Adrenal gland (tissue), 12 donors: ENCODE data around the gene GRN. TPM values are rescaled to one million over a fixed set of nuclear protein-coding genes. Genes with fewer than 3 reads are reported as not detected.

Source experiments
- DNase-seq, 7 donors: peaks; one replicate each; pipeline ENCODE4 v3.0.0-alpha.2; 2019 to 2020
- H3K27ac ChIP-seq, 5 donors: fragments of 200-600 bp; sonication (generic) in 4 of 5; 1 replicate in 3 of 5; 2 replicates in 2 of 5; pipeline versions ENCODE4 v1.5.1 to v1.8.0; 2016 to 2020; ENCODE audit warnings: mild to moderate bottlenecking in 1 of 5
- H3K27me3 ChIP-seq: fragments of 200-600 bp; 2 replicates; pipeline ENCODE4 v1.8.0; 2021
- H3K36me3 ChIP-seq, 2 donors: fragments of 200-600 bp; replicated peaks in 1 of 2; 1 replicate in 1 of 2; 2 replicates in 1 of 2; pipeline versions ENCODE4 v1.5.1 to v1.8.0; 2018 to 2022
- H3K4me1 ChIP-seq, 2 donors: fragments of 200-600 bp; replicated peaks in 1 of 2; 1 replicate in 1 of 2; 2 replicates in 1 of 2; pipeline versions ENCODE4 v1.5.1 to v1.8.0; 2018 to 2021
- H3K4me3 ChIP-seq, 4 donors: fragments of 200-600 bp; sonication (generic) in 3 of 4; one replicate each; pipeline ENCODE4 v1.5.1; 2016 to 2018
- H3K9me3 ChIP-seq, 3 donors: fragments of 200-600 bp; sonication (generic) in 1 of 3; replicated peaks in 1 of 3; 1 replicate in 2 of 3; 2 replicates in 1 of 3; pipeline versions ENCODE4 v1.5.1 to v1.8.0; 2016 to 2021
- CTCF ChIP-seq, 6 experiments: fragments of 450-650 bp in 4 of 6; fragments of 200-600 bp in 2 of 6; sonication (generic) in 1 of 6; IDR thresholded peaks; 1 replicate in 5 of 6; 2 replicates in 1 of 6; pipeline versions ENCODE4 v1.5.1 to v1.8.0; 2016 to 2021; ENCODE audit warnings: antibody characterized with exemption in 6 of 6, mild to moderate bottlenecking in 2 of 6, moderate library complexity in 1 of 6
- POLR2A ChIP-seq, 2 donors: fragments of 450-650 bp; IDR thresholded peaks; one replicate each; pipeline ENCODE4 v1.6.1; 2017; ENCODE audit warnings: antibody characterized with exemption in 2 of 2, mild to moderate bottlenecking in 2 of 2, moderate library complexity in 1 of 2
- WGBS, 4 donors: extraction: QIAGEN DNeasy Blood & Tissue Kit in 2 of 4; methylation state at CpG; one replicate each; pipeline versions ENCODE4 v1.1.5 to v1.1.7; 2013 to 2017; 5-methylcytosine and 5-hydroxymethylcytosine counted together
- intact Hi-C, 2 donors: fragments of 100-400 bp; cut with DNase I; formaldehyde crosslinking; loops; one replicate each; pipeline versions ENCODE4 v1.14.1 to v1.15.0; 2022 to 2023
- polyA plus RNA-seq, 3 donors: library from polyadenylated mRNA; stranded (reverse); fragments of 200-250 nt in 2 of 3; fragments of 350-450 nt in 1 of 3; fragmentation: Illumina TruSeq in 1 of 3; extraction: RNeasy Lipid Tissue Mini Kit (QIAGEN cat#74804) in 1 of 3; gene quantifications; one replicate each; pipeline ENCODE4 v1.2.3, GENCODE V29; 2013 to 2014
- total RNA-seq, 9 donors: library from RNA; depleted of rRNA in 4 of 9; stranded (reverse); fragments of >200 nt in 4 of 9; fragments of 120-200 nt in 1 of 9; fragmentation: NEBNext Ultra II Directional in 1 of 9; extraction: Animal tissue kit (Norgen Biotek cat#: 25700) in 1 of 9; gene quantifications; one replicate each; pipeline versions ENCODE4 v1.1.0 to v1.2.4, GENCODE V29; 2013 to 2023
- donor health status: healthy with polysubstance abuse.
- donor health status: Bipolar disorder and iron deficiency.
- donor health status: DM: yes; HTN: yes; CAD: no.
- donor health status: DM: no; HTN: no; CAD: no.
- donor health status: DM: no; HTN: no; CAD: no.
- donor health status: DM: yes; HTN: yes; CAD: no.

Gene GRN
- total and polyA plus RNA-seq, 12 donors = 79.0 to 721 (median 320) TPM

- Histone ChIP-seq H3K4me1 (no peaks in the 10 kb centered on the region), H3K27ac (no peak overlapping the region), H3K9me3 (no peaks in the 10 kb centered on the region), H3K27me3 (no peaks in the 10 kb centered on the region), H3K4me3 (no peak overlapping the region), H3K36me3 (peaks cover 0 to 42% of the 10 kb centered on the region in 2 donors)
- intact Hi-C loops = loop anchor here in 1 of 2 donors (5.0 kb wide), 1 partner anchor 140 kb away; no protein-coding TSS in a partner anchor
- 86 to 91% (median 88%) methylated on average over 4 to 36 of the region's 36 CpGs; no CpG with 5 or more reads in 1 of the 4 donors for WGBS, 4 donors
- no peak for TF ChIP-seq CTCF (IDR thresholded peaks at IDR 0.05)
- TF ChIP-seq POLR2A (IDR thresholded peaks at IDR 0.05) = no peak
- no peak for DNase-seq
Measured at GRCh38 chr17:44351961-44352827, 7.1 kb downstream of the GRN start.

GRCh38 chr17:44352828-44353671 is 7.9 kb downstream of the GRN start:
- Histone ChIP-seq H3K27ac (no peak overlapping the region), H3K9me3 (no peaks in the 10 kb centered on the region), H3K4me3 (peak overlapping the region in 1 of 4 donors; percentile 46), H3K27me3 (no peaks in the 10 kb centered on the region), H3K4me1 (no peaks in the 10 kb centered on the region), H3K36me3 (peaks cover 0 to 42% of the 10 kb centered on the region in 2 donors)
- no peak for DNase-seq
- TF ChIP-seq POLR2A (IDR thresholded peaks at IDR 0.05) (no peak), CTCF (IDR thresholded peaks at IDR 0.05) (no peak)
- intact Hi-C loops = loop anchor here in 1 of 2 donors (5.0 kb wide), 1 partner anchor 141 kb away; no protein-coding TSS in a partner anchor
- WGBS, 4 donors = 46 to 76% (median 53%) methylated on average over 10 to 22 of the region's 22 CpGs

GRCh38 chr17:44353672-44354331 is 8.7 kb downstream of the GRN start:
- peak in 2 of 7 donors; percentile 38 to 54 for DNase-seq
- no peaks in the 10 kb centered on the region for H3K4me1 ChIP-seq
- no peaks in the 10 kb centered on the region for H3K9me3 ChIP-seq
- H3K27ac ChIP-seq = no peak overlapping the region
- H3K36me3 ChIP-seq = peaks cover 0 to 42% of the 10 kb centered on the region in 2 donors
- TF ChIP-seq POLR2A (IDR thresholded peaks at IDR 0.05) = no peak
- no peak for TF ChIP-seq CTCF (IDR thresholded peaks at IDR 0.05)
- WGBS, 4 donors = 16 to 20% (median 18%) methylated on average over 5 to 97 of the region's 98 CpGs
- peak overlapping the region in 1 of 4 donors; percentile 46 for H3K4me3 ChIP-seq
- H3K27me3 ChIP-seq = no peaks in the 10 kb centered on the region
- intact Hi-C loops = loop anchor here in 1 of 2 donors (5.0 kb wide), 1 partner anchor 142 kb away; no protein-coding TSS in a partner anchor
